Natural killer cell (primary cell): ENCODE measurements around the gene RFX6. TPM values are rescaled to one million over a fixed set of nuclear protein-coding genes. Genes with fewer than 3 reads are reported as not detected.

Experiments
- ATAC-seq, 3 donors: fragments of 150-1000 bp in 2 of 3; fragments of 200-7000 bp in 1 of 3; cut with Tn5 transposase; 1 replicate in 1 of 3; 2 replicates in 2 of 3; pipeline ENCODE4 v1.10.0; 2021; ENCODE audit warnings: mild to moderate bottlenecking in 2 of 3, moderate library complexity in 2 of 3
- DNase-seq, 2 donors: peaks; one replicate each; pipeline versions ENCODE4 v3.0.0 to v3.0.0-alpha.2; 2013 to 2021; ENCODE audit warnings: mixed read lengths in 1 of 2
- H3K27ac ChIP-seq: one replicate; pipeline ENCODE4 v1.5.1; 2013; ENCODE audit warnings: mild to moderate bottlenecking, low read length
- H3K27me3 ChIP-seq: one replicate; pipeline ENCODE4 v1.6.1; 2013; ENCODE audit warnings: low read length; ENCODE audit not compliant: control insufficient read depth, insufficient read depth
- H3K36me3 ChIP-seq: one replicate; pipeline ENCODE4 v1.6.1; 2013; ENCODE audit warnings: low read length; ENCODE audit not compliant: control insufficient read depth, insufficient read depth
- H3K4me1 ChIP-seq: one replicate; pipeline ENCODE4 v1.6.1; 2013; ENCODE audit warnings: low read length; ENCODE audit not compliant: control insufficient read depth, insufficient read depth
- H3K4me3 ChIP-seq: one replicate; pipeline ENCODE4 v1.5.1; 2013; ENCODE audit warnings: low read length
- H3K9me3 ChIP-seq: one replicate; pipeline ENCODE4 v1.6.1; 2013; ENCODE audit warnings: low read length; ENCODE audit not compliant: control insufficient read depth, insufficient read depth
- H3K27ac Mint-ChIP-seq, 2 donors: one replicate each; pipeline ENCODE4 v1.8.0; 2022; ENCODE audit warnings: mild to moderate bottlenecking in 2 of 2, mixed read lengths in 2 of 2, moderate library complexity in 1 of 2
- H3K27me3 Mint-ChIP-seq, 2 donors: one replicate each; pipeline ENCODE4 v1.8.0; 2022; ENCODE audit warnings: low read depth in 2 of 2, mixed read lengths in 2 of 2
- H3K36me3 Mint-ChIP-seq: one replicate; pipeline ENCODE4 v1.8.0; 2022; ENCODE audit warnings: mixed read lengths
- H3K4me1 Mint-ChIP-seq, 2 donors: one replicate each; pipeline ENCODE4 v1.8.0; 2022; ENCODE audit warnings: mixed read lengths in 2 of 2
- H3K4me3 Mint-ChIP-seq: one replicate; pipeline ENCODE4 v1.8.0; 2022; ENCODE audit warnings: mild to moderate bottlenecking, moderate library complexity, mixed read lengths
- H3K9me3 Mint-ChIP-seq, 2 donors: one replicate each; pipeline ENCODE4 v1.8.0; 2022; ENCODE audit warnings: mixed read lengths in 2 of 2
- CTCF ChIP-seq: fragments of 200-600 bp; IDR thresholded peaks from one replicate; pipeline ENCODE4 v1.8.0; 2022; ENCODE audit warnings: antibody characterized with exemption
- WGBS: methylation state at CpG from one replicate; pipeline ENCODE4 v1.1.7; 2013; ENCODE audit warnings: missing lambda C conversion rate; ENCODE audit not compliant: insufficient coverage; 5-methylcytosine and 5-hydroxymethylcytosine counted together
- intact Hi-C: fragments of 100-400 bp; cut with micrococcal nuclease; formaldehyde crosslinking; loops from one replicate; pipeline ENCODE4 v1.14.2; 2022
- total RNA-seq, 4 donors: library from RNA; stranded (reverse); fragments of 120-200 nt in 1 of 4; gene quantifications; one replicate each; pipeline versions ENCODE4 v1.2.3 to v1.2.4, GENCODE V29; 2013 to 2022

The RFX6 gene
- total RNA-seq, 3 donors from 2014 or later (not counting 1 experiment from before 2014, with no cell fraction given): not detected

- H3K4me1 Mint-ChIP-seq: no peaks in the 10 kb centered on the region
- Histone ChIP-seq H3K36me3 (no peaks in the 10 kb centered on the region), H3K4me1 (no peaks in the 10 kb centered on the region), H3K4me3 (no peak overlapping the region), H3K27me3 (no peaks in the 10 kb centered on the region), H3K9me3 (no peaks in the 10 kb centered on the region), H3K27ac (no peak overlapping the region)
- H3K27me3 Mint-ChIP-seq: no peaks in the 10 kb centered on the region
- no peak overlapping the region for H3K4me3 Mint-ChIP-seq
- no peak overlapping the region for H3K27ac Mint-ChIP-seq
- ATAC-seq: no peak
- no peak for TF ChIP-seq CTCF
- no peaks in the 10 kb centered on the region for H3K36me3 Mint-ChIP-seq
- 81% methylated on average over 1 of the region's 1 CpG for WGBS
- DNase-seq: no peak
- intact Hi-C loops: no loop called here
- peaks cover 0 to 5% of the 10 kb centered on the region in 2 donors for H3K9me3 Mint-ChIP-seq
Measured at GRCh38 chr6:116979560-116979959, 102.5 kb downstream of the RFX6 start.

Other genes with a start within 250 kb of the RFX6 start
- gene ZUP1, start 208.5 kb upstream of the RFX6 start, total RNA-seq: 10 to 100 TPM; 16.4 to 20.0 (median 19.4) TPM
- 10 to 100 TPM; 28.6 to 31.4 (median 29.1) TPM for gene KPNA5, start 196.0 kb upstream of the RFX6 start, total RNA-seq
- gene FAM162B, start 111.5 kb upstream of the RFX6 start, total RNA-seq: not detected
- gene GPRC6A, start 48.2 kb upstream of the RFX6 start, total RNA-seq: not detected